Stimulated activated CD8-positive, alpha-beta memory T cell treated with anti-CD3 and anti-CD28 coated beads, Interleukin-12 subunit alpha, Interleukin-12 subunit beta, amount 100 ng/mL, for 24 hours (primary cell): ENCODE data around the gene RAVER1.
"Not testable (repeated sequence)": the region's sequence is repeated elsewhere in the genome, so short reads cannot be mapped to it uniquely, and the experiment has no call there.

Experiments used
- DNase-seq: peaks from one replicate; pipeline ENCODE4 v3.0.0-alpha.2; 2020; ENCODE audit errors: extremely low read depth

Gene RAVER1

GRCh38 chr19:10332965-10333757 is at the start of gene RAVER1:
RAVER1 (minus strand) TSS chr19:10333529; CDS start chr19:10333507, 22 bp downstream.
- peak; percentile 96 for DNase-seq

GRCh38 chr19:10383223-10383499 is 49.8 kb upstream of the RAVER1 start:
- DNase-seq: not testable (repeated sequence)

DNA sequence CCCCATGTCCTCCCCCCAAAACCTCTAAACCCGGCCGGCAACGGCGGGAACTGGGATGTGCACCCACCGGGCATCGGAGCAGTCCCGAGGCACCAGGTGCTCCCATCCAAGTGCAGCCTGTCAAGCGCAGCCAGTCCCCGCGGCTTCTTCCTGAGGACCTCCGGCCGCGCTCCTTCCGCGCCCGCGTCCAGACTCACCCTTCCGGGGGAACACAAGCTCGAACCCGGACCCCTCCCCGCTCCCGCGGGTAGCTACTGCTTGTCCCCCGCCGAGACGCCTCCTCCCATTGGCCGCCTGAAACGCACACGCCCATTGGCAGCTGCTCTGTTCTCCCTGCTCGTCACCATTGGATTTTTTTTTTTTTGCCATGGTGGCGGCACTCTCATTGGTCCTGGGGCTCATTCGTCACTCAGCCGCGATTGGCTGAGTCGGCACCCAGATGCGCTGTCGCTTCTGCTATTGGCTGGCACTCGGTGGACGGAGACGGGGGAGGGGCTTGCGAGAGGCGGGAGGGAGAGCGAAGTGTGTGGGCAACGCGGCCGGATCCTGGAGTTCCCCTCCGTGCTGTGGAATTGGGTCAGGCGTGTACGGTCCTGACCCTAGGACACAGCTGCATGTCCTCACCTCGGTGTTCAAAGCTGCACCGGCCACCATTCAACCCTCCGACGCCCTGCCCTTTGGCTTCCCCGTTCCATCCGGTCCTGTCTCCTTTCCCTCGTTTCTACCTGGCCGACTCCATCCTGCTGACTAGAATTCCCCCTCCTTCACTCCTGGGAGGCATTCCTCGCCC is 47.2 kb upstream of the RAVER1 start, which contains the start of gene TYK2:
TSS of gene TYK2 (minus strand) at position 260 of the 790 bp plus-strand sequence. CDS start 2,166 bp downstream, outside the sequence.
- DNase-seq: peak; percentile 83

- DNase-seq: no peak
These were observed 46.6 kb upstream of the RAVER1 start for GRCh38 chr19:10379880-10380312.

DNA sequence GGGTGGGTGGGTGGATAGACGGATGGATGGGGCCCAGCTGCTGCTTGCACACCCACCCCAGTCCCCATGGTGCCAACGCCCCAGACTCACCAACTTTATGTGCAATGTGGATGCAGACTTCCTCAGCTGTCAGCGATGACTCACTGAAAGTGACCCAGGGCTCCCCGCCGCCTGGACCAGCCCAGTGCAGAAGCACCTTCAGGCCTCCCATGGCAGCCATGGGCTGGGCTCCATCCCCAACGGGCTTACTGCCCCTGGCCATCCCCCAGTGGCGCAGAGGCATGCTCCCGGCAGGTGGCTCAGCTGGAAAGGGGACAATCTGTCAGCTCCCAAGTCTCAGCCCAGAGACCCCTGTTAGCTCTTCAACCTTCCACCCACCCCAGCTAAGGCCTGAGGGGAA is 44.8 kb upstream of the RAVER1 start:
- no peak for DNase-seq

GRCh38 chr19:10377140-10377640 is 43.9 kb upstream of the RAVER1 start:
- not testable (repeated sequence) for DNase-seq

- no peak for DNase-seq
These were observed 41.6 kb upstream of the RAVER1 start for GRCh38 chr19:10374931-10375330.

- no peak for DNase-seq
These were observed 39.4 kb upstream of the RAVER1 start for GRCh38 chr19:10372690-10373089.

GRCh38 chr19:10368101-10368803 is 34.9 kb upstream of the RAVER1 start:
- DNase-seq: no peak

GRCh38 chr19:10366950-10367512 is 33.7 kb upstream of the RAVER1 start:
- DNase-seq: not testable (repeated sequence)

- no peak for DNase-seq
These were observed 32.2 kb upstream of the RAVER1 start for GRCh38 chr19:10365518-10365917.

GRCh38 chr19:10364644-10365043 is 31.3 kb upstream of the RAVER1 start:
- DNase-seq: no peak

- no peak for DNase-seq
These were observed 30.5 kb upstream of the RAVER1 start for GRCh38 chr19:10363789-10364281.

GRCh38 chr19:10362259-10362658 is 28.9 kb upstream of the RAVER1 start:
- DNase-seq: no peak

GRCh38 chr19:10361569-10362011 is 28.3 kb upstream of the RAVER1 start:
- no peak for DNase-seq

DNA sequence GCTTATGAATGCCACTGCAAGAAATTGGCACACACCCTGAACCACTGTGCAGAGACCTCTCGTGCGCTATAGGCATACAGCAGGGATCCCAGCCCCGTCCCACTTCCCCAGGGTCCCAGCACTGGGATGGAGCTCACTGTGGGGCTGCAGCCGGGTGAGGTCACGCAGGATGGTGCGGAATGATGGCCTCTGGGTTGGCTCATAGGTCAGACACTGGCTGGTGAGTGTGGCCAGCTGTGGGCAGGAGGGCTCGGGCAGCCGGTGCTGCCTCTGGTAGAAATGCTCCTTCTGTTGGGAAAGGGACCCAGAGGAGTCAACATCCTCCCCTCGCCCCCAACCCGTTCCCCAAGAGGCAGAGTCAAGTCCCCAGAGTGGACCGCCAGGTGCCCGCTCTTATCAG is 23.1 kb upstream of the RAVER1 start:
- no peak for DNase-seq

GRCh38 chr19:10353793-10354391 is 20.6 kb upstream of the RAVER1 start:
- no peak for DNase-seq

GRCh38 chr19:10352764-10353671 is 19.7 kb upstream of the RAVER1 start:
- no peak for DNase-seq

DNA sequence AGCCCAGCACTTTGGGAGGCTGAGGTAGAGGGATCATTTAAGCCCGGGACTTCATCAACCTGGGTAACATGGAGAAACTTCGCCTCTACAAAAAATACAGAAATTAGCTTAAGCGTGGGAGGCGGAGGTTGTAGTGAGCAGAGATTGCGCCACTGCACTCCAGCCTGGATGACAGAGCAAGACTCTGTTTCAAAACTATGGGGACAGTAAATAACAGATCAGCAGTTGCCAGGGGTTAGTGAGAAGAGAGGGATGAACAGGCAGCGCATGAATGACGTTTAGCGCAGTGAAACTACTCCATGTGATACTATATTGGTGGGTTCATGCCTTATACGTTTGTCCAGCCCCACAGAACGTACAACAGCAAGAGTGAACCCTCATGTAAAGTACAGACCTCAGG is 13.2 kb upstream of the RAVER1 start:
- no peak for DNase-seq

GRCh38 chr19:10344780-10345179 is 11.5 kb upstream of the RAVER1 start:
- DNase-seq: no peak
